ENCODE measurements around the gene MYH6. TPM values are rescaled to one million over a fixed set of nuclear protein-coding genes. Genes with fewer than 3 reads are reported as not detected.
"Not testable (repeated sequence)": the region's sequence is repeated elsewhere in the genome, so short reads cannot be mapped to it uniquely, and the experiment has no call there.

Gene MYH6
- total RNA-seq, 1 experiment from 2014 or later: 0.09 TPM

- CTCF ChIA-PET: interaction anchor here (0.8 kb wide), 1 partner anchor 281 kb away, joined by 3 read pairs; no protein-coding TSS in a partner anchor
- Mint-ChIP-seq H3K4me1 (peaks cover 2% of the 10 kb centered on the region; the same call in 1 of the 2 replicates), H3K27me3 (ENCODE audit: low read depth) (peaks cover 28% of the 10 kb centered on the region), H3K36me3 (no peaks in the 10 kb centered on the region), H3K9me3 (no peaks in the 10 kb centered on the region), H3K4me3 (no peak overlapping the region), H3K27ac (no peak overlapping the region)
- DNase-seq (ENCODE audit: low spot score) (no peak), ATAC-seq (no peak)
- POLR2A ChIA-PET: no interaction called here
- no peak for TF ChIP-seq GTF2I (CRISPR knock-in tag; conservative IDR thresholded peaks at IDR 0.05)
Observed at GRCh38 chr14:23401291-23401690, 6.8 kb downstream of the MYH6 start.

GRCh38 chr14:23400496-23401149 is 7.5 kb downstream of the MYH6 start:
- CTCF ChIA-PET: interaction anchor here (0.6 kb wide), 1 partner anchor 13 kb away, joined by 3 read pairs; no protein-coding TSS in a partner anchor
- H3K4me1 Mint-ChIP-seq; H3K36me3 Mint-ChIP-seq; DNase-seq (ENCODE audit: low spot score); POLR2A ChIA-PET; ATAC-seq; H3K27ac Mint-ChIP-seq; H3K4me3 Mint-ChIP-seq; H3K9me3 Mint-ChIP-seq: not testable (repeated sequence)
- H3K27me3 Mint-ChIP-seq (ENCODE audit: low read depth): peaks cover 26% of the 10 kb centered on the region

- H3K27ac Mint-ChIP-seq: no peak overlapping the region
- no peak for DNase-seq (ENCODE audit: low spot score)
Observed at GRCh38 chr14:23399591-23399990, 8.5 kb downstream of the MYH6 start.

GRCh38 chr14:23399136-23399535 is 8.9 kb downstream of the MYH6 start:
- CTCF ChIA-PET: interaction anchor here (1.2 kb wide), 1 partner anchor 19 kb away, joined by 3 read pairs; no protein-coding TSS in a partner anchor

More at GRCh38 chr14:23399591-23399990, 8.5 kb downstream of the MYH6 start:
- CTCF ChIA-PET: interaction anchor here (1.2 kb wide), 1 partner anchor 20 kb away, joined by 3 read pairs; no protein-coding TSS in a partner anchor
- TF ChIP-seq ZSCAN18 (CRISPR knock-in tag; IDR thresholded peaks at IDR 0.05): no peak
- TF ChIP-seq ATF3 (CRISPR knock-in tag; conservative IDR thresholded peaks at IDR 0.05): no peak
- no peak for TF ChIP-seq ATF6 (CRISPR knock-in tag; IDR thresholded peaks at IDR 0.05)
- H3K27me3 Mint-ChIP-seq (ENCODE audit: low read depth): peaks cover 21% of the 10 kb centered on the region
- POLR2A ChIA-PET: no interaction called here
- H3K4me1 Mint-ChIP-seq: 0 out of 2 replicates have a peak, but pooled peaks cover 2% of the 10 kb centered on the region
- H3K36me3 Mint-ChIP-seq: no peaks in the 10 kb centered on the region
- no peak overlapping the region for H3K4me3 Mint-ChIP-seq
- no peaks in the 10 kb centered on the region for H3K9me3 Mint-ChIP-seq
- no peak for ATAC-seq

GRCh38 chr14:23398348-23398747 is 9.7 kb downstream of the MYH6 start:
- Mint-ChIP-seq H3K36me3 (no peaks in the 10 kb centered on the region), H3K4me1 (0 out of 2 replicates have a peak, but pooled peaks cover 2% of the 10 kb centered on the region), H3K9me3 (peaks cover 5% of the 10 kb centered on the region), H3K27ac (no peak overlapping the region), H3K4me3 (no peak overlapping the region), H3K27me3 (ENCODE audit: low read depth) (peaks cover 19% of the 10 kb centered on the region)
- DNase-seq (ENCODE audit: low spot score): no peak
- no peak for ATAC-seq
- TF ChIP-seq JUN (CRISPR knock-in tag; IDR thresholded peaks at IDR 0.05): no peak
- no peak for TF ChIP-seq ZNF671 (CRISPR knock-in tag; IDR thresholded peaks at IDR 0.05)
- TF ChIP-seq SMAD4 (CRISPR knock-in tag; IDR thresholded peaks at IDR 0.05): no peak
- no peak for TF ChIP-seq ZNF232 (CRISPR knock-in tag; IDR thresholded peaks at IDR 0.05)
- TF ChIP-seq ZNF121 (CRISPR knock-in tag; IDR thresholded peaks at IDR 0.05): no peak
- no peak for TF ChIP-seq CDX4 (CRISPR knock-in tag; IDR thresholded peaks at IDR 0.05; ENCODE audit: borderline replicate concordance)
- ChIA-PET CTCF (interaction anchor here (1.9 kb wide), 1 partner anchor 18 kb away, joined by 6 read pairs; no protein-coding TSS in a partner anchor), POLR2A (no interaction called here)

More at GRCh38 chr14:23399136-23399535, 8.9 kb downstream of the MYH6 start:
- ATAC-seq: no peak
- no peak for TF ChIP-seq TEAD4 (CRISPR knock-in tag; IDR thresholded peaks at IDR 0.05)
- no peak for TF ChIP-seq FOXJ3 (CRISPR knock-in tag; IDR thresholded peaks at IDR 0.05; ENCODE audit: borderline replicate concordance)
- Mint-ChIP-seq H3K4me3 (no peak overlapping the region), H3K9me3 (no peaks in the 10 kb centered on the region), H3K27ac (no peak overlapping the region), H3K27me3 (ENCODE audit: low read depth) (peaks cover 22% of the 10 kb centered on the region), H3K36me3 (no peaks in the 10 kb centered on the region), H3K4me1 (0 out of 2 replicates have a peak, but pooled peaks cover 2% of the 10 kb centered on the region)
- POLR2A ChIA-PET: no interaction called here
- no peak for DNase-seq (ENCODE audit: low spot score)
